Kidney epithelial cell (primary cell): ENCODE data around the gene SOAT2. TPM values are rescaled to one million over a fixed set of nuclear protein-coding genes. Genes with fewer than 3 reads are reported as not detected.

Experiments
- DNase-seq: peaks from one replicate; pipeline ENCODE4 v3.0.0-alpha.2; 2010; ENCODE audit warnings: low read depth
- H3K27me3 ChIP-seq: 2 replicates; pipeline ENCODE4 v1.6.0; 2011; ENCODE audit warnings: low read length; ENCODE audit not compliant: control insufficient read depth, insufficient read depth
- H3K36me3 ChIP-seq: 2 replicates; pipeline ENCODE4 v1.5.1; 2011; ENCODE audit warnings: low read length; ENCODE audit not compliant: control insufficient read depth, insufficient read depth
- H3K4me3 ChIP-seq: 2 replicates; pipeline ENCODE4 v1.5.1; 2011; ENCODE audit warnings: low read depth, mild to moderate bottlenecking, control low read depth, low read length
- total RNA-seq: library from RNA; depleted of rRNA; stranded (reverse); fragments of >200 nt; gene quantifications from 2 replicates; pipeline ENCODE4 v1.2.3, GENCODE V29; 2015
- TF ChIP-seq, protein P1 (sequence below): IDR thresholded peaks from 2 replicates; pipeline ENCODE4 v1.5.1; 2011; ENCODE audit warnings: mild to moderate bottlenecking, moderate library complexity, low read length, control low read depth, inconsistent platforms; ENCODE audit not compliant: insufficient read depth, poor library complexity, severe bottlenecking

SOAT2 gene, protein sequence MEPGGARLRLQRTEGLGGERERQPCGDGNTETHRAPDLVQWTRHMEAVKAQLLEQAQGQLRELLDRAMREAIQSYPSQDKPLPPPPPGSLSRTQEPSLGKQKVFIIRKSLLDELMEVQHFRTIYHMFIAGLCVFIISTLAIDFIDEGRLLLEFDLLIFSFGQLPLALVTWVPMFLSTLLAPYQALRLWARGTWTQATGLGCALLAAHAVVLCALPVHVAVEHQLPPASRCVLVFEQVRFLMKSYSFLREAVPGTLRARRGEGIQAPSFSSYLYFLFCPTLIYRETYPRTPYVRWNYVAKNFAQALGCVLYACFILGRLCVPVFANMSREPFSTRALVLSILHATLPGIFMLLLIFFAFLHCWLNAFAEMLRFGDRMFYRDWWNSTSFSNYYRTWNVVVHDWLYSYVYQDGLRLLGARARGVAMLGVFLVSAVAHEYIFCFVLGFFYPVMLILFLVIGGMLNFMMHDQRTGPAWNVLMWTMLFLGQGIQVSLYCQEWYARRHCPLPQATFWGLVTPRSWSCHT
- total RNA-seq: 0.07 TPM in 1 of 2 replicates, not detected in the other

DNA sequence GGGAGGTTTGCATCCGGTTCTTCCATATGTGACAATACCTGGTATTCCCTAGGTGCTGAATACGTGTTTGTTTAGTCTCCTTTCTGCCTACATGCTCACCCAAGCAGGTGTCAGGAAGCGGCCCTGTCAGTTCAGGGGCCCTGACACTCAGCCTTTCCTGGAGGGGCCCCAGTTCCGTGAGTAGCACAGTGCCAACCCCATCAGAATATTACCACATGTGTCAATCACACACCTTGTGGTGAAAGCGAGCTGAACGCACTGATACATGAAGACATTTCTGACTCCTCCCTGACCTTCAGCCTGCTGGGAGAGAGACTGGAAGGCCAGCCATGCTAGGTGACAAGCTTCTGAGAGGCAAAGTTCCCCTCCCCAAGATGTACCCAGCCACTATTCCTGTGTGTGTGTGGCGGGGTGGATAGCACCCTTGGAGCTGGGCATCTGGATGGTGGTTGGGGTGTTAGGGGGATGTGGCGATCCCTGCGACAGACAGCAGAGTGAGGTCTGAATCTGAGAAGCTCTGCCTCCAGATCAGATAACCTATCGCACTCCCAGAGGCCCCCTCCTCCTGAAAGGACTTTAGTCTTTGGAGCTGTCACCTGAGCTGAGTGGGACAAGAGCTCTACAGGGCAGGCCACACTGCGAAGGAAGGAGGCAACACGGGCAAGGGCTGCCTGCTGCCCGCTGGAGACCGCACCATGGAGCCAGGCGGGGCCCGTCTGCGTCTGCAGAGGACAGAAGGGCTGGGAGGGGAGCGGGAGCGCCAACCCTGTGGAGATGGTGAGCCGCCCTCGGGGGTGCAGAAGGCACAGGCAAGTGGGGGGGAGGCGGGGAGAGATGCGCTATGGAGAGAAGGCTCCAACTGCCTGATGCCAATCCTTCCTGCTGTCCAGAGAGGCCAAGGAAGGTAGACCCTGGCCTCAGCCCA lies at the start of gene SOAT2:
SOAT2 (plus strand) TSS at position 604 of the 925 bp plus-strand sequence; CDS start at position 696, 92 bp downstream.
- Histone ChIP-seq H3K4me3 (no peak within 1 kb of the TSS), H3K36me3 (no peaks in the 10 kb centered on the region), H3K27me3 (no peaks in the 10 kb centered on the region)
- no peak for DNase-seq
- TF ChIP-seq, protein P1, sequence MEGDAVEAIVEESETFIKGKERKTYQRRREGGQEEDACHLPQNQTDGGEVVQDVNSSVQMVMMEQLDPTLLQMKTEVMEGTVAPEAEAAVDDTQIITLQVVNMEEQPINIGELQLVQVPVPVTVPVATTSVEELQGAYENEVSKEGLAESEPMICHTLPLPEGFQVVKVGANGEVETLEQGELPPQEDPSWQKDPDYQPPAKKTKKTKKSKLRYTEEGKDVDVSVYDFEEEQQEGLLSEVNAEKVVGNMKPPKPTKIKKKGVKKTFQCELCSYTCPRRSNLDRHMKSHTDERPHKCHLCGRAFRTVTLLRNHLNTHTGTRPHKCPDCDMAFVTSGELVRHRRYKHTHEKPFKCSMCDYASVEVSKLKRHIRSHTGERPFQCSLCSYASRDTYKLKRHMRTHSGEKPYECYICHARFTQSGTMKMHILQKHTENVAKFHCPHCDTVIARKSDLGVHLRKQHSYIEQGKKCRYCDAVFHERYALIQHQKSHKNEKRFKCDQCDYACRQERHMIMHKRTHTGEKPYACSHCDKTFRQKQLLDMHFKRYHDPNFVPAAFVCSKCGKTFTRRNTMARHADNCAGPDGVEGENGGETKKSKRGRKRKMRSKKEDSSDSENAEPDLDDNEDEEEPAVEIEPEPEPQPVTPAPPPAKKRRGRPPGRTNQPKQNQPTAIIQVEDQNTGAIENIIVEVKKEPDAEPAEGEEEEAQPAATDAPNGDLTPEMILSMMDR: no peak

DNA sequence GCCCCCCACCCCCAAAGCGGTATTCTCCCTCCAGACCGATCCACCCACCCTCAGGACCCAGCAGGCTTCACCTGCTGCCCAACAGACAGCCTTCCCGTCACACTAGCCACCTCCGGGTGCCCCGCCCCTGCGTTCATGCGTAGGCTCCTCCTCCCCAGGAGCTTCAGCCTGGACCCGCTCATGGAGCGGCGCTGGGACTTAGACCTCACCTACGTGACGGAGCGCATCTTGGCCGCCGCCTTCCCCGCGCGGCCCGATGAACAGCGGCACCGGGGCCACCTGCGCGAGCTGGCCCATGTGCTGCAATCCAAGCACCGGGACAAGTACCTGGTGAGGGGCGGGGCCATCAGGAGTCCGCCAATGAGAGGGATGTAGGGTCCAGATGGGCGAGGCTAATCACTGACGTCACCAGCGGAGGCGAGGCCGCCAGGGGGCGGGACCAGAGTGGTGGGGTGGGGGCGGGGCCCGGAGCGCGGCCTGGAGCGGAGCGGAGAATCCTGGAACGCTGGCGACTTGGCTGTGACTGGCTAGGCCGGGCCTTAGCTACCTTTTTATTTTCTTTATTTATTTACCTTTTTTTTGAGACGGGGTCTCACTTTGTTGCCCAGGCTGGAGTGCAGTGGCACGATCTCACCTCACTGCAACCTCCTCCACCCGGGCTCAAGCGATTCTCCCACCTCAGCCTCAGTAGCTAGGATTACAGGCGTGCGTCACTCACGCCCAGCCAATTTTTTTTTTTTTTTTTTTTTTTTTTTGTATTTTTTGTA lies 49.0 kb upstream of the SOAT2 start:
- peak; percentile 67 for DNase-seq
- H3K4me3 ChIP-seq: peak overlapping the region; percentile 50
- no peaks in the 10 kb centered on the region for H3K27me3 ChIP-seq
- H3K36me3 ChIP-seq: no peaks in the 10 kb centered on the region
- TF ChIP-seq, protein P1: no peak

DNA sequence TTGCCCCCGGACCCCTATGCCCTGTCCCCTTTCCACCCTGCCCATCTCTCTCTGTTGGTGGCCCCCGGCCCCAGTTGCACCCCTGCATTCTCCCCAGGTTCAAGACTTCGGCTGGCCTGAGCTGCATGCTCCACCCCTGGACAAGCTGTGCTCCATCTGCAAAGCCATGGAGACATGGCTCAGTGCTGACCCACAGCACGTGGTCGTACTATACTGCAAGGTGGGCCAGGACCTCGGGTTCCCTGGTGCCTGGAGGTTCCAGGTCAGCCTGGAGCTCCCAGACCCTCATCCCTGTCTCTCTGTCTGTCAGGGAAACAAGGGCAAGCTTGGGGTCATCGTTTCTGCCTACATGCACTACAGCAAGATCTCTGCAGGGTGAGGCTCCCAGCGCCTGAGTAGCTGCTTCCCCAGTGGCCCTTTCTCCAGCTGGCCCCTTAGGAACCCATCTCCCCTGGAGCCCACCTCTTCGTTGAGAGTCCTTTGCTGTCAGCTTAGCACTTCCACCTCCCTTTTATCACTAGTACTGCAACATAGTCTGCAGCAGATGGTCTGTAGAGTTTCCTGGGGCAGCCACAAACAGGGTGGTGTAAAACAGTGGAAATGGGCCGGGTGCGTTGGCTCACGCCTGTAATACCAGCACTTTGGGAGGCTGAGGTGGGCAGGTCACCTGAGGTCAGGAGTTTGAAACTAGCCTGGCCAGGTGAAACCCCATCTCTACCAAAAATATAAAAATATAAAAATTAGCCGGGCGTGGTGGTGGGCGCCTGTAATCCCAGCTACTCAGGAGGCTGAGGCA lies 47.6 kb upstream of the SOAT2 start:
- no peak for DNase-seq
- H3K4me3 ChIP-seq: no peak overlapping the region
- TF ChIP-seq, protein P1: no peak
- H3K27me3 ChIP-seq: no peaks in the 10 kb centered on the region
- no peaks in the 10 kb centered on the region for H3K36me3 ChIP-seq

DNA sequence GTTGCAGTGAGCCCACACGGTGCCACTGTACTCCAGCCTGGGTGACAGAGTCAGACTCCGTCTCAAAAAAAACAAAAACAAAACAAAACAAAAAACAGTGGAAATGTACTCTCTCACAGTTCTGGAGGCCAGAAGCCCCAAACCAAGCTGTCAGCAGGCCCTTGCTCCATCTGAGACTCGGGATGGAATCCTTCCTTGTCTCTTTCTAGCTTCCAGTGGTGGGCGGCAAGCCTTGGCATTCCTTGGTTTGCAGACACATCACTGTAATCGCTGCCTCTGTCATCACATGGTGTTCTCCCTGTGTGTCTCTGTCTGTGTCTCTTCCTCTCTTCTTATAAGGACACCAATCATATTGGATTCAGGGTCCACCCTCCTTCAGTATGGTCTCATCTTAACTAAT lies 47.0 kb upstream of the SOAT2 start:
- Histone ChIP-seq H3K4me3 (no peak overlapping the region), H3K36me3 (no peaks in the 10 kb centered on the region), H3K27me3 (no peaks in the 10 kb centered on the region)
- DNase-seq: no peak
- TF ChIP-seq, protein P1: no peak

DNA sequence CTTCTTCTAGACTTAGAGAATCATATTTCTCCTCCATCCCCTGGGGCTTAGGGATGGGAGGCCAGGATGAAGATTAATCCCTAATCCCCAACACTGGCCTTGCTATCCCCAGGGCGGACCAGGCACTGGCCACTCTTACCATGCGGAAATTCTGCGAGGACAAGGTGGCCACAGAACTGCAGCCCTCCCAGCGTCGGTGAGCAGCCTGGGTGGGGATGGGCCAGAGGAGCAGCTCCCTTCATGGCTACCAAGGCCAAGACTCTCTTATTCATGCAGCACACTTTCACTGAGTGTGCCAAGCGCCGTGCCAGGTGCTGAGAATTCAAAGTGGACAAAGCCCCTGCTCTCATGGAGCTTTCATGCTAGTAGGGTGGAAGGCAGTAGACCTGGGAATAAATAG lies 46.4 kb upstream of the SOAT2 start:
- TF ChIP-seq, protein P1: no peak

More for the DNA sequence above, 46.4 kb upstream of the SOAT2 start:
- Histone ChIP-seq H3K36me3 (no peaks in the 10 kb centered on the region), H3K27me3 (no peaks in the 10 kb centered on the region), H3K4me3 (no peak overlapping the region)
- no peak for DNase-seq
